Mammary epithelial cell (primary cell): Measurements from ENCODE around the gene P3H4.

ENCODE experiments used
- CTCF ChIP-seq, 2 donors: IDR thresholded peaks in 1 of 2; conservative IDR thresholded peaks in 1 of 2; 2 replicates each; pipeline ENCODE4 v1.5.1; 2011 to 2012; ENCODE audit warnings: inconsistent platforms in 2 of 2, low read length in 2 of 2, mild to moderate bottlenecking in 2 of 2, control low read depth in 1 of 2, low read depth in 1 of 2; ENCODE audit not compliant: insufficient read depth in 1 of 2; ENCODE audit errors: extremely low read depth in 1 of 2
- EZH2 ChIP-seq: IDR thresholded peaks from 2 replicates; pipeline ENCODE4 v1.6.1; 2012; ENCODE audit warnings: low read length, inconsistent platforms, borderline replicate concordance

- TF ChIP-seq CTCF (conservative IDR thresholded peaks at IDR 0.05 in 1 of 2, IDR thresholded peaks at IDR 0.05 in 1 of 2; ENCODE audit: extremely low read depth in 1 of 2, insufficient read depth in 1 of 2, low read depth in 1 of 2, low read length in 2 of 2) (no peak), EZH2 (no peak)
Measured at GRCh38 chr17:41822216-41823140, 10.7 kb upstream of the P3H4 start.
